Epithelial cell of esophagus (primary cell): ENCODE measurements around the gene TLE4.

ENCODE experiments used
- DNase-seq: peaks from one replicate; pipeline ENCODE4 v3.0.0; 2010; ENCODE audit warnings: low read depth
- H3K4me3 ChIP-seq: 2 replicates; pipeline ENCODE4 v1.5.1; 2011; ENCODE audit warnings: mild to moderate bottlenecking, low read length, control low read depth
- TF ChIP-seq, protein P1 (sequence below): IDR thresholded peaks from 2 replicates; pipeline ENCODE4 v1.5.1; 2011; ENCODE audit warnings: low read depth, mild to moderate bottlenecking, low read length, control low read depth, inconsistent platforms; ENCODE audit not compliant: insufficient read depth; ENCODE audit errors: missing control alignments

The TLE4 gene

DNA sequence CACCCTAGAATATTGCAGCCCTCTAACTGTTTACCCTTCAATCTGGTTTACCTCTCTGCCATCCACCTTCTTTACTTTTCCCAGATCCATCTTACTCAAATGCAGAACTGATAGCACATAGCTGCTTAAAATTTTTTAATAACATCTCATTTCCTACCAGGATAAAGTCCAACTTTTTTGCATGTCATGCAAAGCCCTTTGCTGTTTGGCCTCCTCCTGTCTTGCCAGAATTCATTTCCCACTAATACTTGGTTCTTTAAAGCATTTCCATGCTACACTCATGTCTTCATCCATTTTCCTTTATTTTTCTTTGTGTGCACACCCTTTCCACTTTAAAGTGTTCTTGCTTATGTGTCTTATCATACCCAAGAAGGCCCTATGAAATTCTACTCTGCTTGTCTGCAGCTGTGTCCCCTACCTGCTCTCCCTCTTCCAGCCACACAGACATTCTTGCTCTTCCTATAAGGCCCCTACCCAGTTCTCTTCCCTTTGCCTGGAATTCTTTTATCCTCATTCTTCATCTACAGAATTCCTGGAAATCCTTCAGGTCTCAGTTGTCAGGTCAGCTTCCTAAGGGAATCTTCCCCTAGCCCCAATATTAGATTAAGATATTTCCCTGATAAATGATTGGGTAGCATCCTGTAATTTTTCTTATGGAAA, 50.3 kb downstream of the TLE4 start:
- DNase-seq, result no peak
- TF ChIP-seq, protein P1, sequence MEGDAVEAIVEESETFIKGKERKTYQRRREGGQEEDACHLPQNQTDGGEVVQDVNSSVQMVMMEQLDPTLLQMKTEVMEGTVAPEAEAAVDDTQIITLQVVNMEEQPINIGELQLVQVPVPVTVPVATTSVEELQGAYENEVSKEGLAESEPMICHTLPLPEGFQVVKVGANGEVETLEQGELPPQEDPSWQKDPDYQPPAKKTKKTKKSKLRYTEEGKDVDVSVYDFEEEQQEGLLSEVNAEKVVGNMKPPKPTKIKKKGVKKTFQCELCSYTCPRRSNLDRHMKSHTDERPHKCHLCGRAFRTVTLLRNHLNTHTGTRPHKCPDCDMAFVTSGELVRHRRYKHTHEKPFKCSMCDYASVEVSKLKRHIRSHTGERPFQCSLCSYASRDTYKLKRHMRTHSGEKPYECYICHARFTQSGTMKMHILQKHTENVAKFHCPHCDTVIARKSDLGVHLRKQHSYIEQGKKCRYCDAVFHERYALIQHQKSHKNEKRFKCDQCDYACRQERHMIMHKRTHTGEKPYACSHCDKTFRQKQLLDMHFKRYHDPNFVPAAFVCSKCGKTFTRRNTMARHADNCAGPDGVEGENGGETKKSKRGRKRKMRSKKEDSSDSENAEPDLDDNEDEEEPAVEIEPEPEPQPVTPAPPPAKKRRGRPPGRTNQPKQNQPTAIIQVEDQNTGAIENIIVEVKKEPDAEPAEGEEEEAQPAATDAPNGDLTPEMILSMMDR, result no peak

DNA sequence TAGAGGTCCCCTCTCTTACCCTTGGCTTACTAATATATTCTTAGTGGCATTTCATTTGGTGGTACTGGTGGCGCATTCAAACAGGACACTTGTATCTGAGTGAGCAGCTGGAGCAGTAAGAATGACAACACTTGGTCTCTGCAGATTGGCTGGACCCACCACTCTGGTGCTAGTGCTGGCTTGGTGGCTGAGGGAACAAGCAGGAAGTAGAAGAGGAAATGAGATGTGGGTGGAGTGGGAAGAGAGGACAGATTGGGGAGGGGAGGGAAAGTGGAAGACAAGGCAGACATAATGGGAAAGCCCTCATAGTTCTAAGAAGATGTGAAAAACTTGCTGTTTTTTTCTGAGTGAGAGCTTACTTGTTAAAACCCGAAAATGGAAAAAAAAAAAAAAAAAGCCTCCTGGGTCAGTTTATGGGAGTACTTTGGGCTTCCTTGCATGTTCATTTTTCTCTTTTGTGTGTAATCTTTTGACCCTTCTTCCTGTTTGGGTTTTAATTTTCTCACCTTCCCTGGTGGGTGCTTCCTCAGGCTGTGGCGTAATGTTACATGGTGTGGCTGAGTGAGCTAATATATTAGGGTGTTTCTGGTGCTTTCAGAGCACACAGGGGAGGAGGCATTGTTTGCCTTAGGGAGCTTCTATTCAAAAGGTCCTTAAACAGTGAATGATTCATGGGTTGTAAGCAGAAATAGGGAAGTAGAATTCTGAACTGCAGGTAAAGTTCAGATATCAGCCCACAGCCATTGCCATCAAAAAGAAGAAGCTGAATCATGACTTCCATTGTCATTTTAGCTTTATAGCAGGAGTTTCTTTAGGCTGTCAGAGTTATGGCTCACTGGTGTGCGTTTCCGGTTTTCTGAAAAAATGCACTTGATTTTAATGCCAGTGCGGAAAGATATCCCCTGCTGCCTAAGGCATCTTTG, 52.3 kb downstream of the TLE4 start:
- H3K4me3 ChIP-seq, result no peak overlapping the region
- DNase-seq, result peak; percentile 92
- TF ChIP-seq, protein P1, result no peak

More for the DNA sequence above, 50.3 kb downstream of the TLE4 start:
- no peak overlapping the region for H3K4me3 ChIP-seq

DNA sequence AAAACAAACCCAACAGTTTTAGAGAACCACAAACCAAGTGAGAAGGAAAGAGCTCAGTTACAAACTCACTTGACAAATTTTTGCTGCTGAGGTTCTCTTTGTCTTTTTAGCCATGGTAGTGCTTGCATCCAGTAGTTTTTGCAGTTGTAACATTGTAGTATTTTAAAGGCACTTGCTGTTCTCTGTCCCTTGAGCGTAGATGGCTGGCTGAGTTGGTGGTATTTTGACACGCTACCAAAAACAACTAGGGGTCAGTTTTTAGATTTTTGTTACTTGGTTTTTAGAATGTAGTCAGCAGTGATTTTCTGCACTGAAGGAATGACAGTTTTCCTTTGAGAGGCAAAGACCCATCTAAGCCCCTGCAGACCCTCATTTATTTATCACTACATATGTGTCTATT, 58.0 kb downstream of the TLE4 start:
- no peak overlapping the region for H3K4me3 ChIP-seq
- DNase-seq, result no peak
- TF ChIP-seq, protein P1, result no peak

DNA sequence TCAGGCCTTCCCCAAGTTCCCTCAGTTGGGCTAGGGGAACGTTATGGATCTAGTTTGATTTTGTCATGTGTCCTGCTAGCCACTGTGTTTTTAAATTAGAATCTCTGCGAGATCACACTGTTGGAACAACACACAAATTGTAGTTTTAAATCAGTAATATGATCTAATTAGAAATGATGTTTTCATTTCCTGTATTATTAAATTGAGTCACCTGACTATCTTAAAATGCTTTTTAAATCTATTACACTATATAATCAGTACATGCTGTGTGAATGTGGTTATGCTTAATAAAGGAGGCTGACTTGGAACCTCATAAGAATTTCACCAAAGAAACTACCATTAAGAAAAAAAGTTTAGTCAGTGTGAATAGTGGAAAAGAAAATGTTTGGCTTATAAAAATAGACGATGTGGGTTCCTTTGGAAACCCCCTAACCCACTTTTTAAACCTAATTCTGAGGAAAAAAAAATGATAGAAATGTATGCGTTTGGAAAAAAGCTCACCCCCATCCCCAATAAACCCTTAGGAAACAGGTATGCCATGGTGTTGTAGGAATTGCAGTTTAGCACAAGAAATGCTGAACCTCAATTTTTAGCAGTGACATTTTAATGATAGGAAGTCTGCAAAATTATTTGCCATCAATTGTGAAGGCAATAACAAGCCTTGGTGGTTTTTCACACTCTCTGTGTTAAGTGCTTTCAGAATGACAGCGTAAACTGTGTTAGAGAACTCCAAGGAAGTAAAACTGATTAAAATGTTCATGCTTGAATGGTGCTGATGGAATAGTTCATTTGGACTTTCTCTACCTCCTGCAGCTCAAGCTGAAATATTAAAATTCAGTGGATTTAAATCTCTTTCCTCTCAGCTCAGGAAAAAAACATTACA, 59.0 kb downstream of the TLE4 start:
- no peak overlapping the region for H3K4me3 ChIP-seq
- DNase-seq, result no peak
- TF ChIP-seq, protein P1, result no peak

DNA sequence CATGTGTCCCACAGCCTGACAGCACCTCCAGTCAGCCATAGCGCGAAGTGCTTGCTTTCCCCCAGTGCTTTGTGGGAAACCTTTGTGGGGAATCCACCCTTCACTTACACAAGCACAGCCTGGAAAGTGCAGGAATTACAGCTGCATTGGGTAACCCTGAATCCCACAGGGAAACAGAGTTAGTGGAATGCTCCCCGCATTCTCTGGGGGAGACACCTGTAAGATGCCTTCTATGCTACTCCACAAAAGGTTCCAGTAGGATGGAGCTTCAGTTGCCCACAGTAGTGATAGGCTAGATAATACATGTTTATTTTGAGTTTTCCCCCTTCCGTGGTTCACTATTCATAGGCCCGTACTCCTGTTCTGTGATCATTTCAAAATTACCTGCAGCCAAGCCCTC, 60.3 kb downstream of the TLE4 start:
- TF ChIP-seq, protein P1, result no peak
- no peak overlapping the region for H3K4me3 ChIP-seq
- DNase-seq, result no peak

DNA sequence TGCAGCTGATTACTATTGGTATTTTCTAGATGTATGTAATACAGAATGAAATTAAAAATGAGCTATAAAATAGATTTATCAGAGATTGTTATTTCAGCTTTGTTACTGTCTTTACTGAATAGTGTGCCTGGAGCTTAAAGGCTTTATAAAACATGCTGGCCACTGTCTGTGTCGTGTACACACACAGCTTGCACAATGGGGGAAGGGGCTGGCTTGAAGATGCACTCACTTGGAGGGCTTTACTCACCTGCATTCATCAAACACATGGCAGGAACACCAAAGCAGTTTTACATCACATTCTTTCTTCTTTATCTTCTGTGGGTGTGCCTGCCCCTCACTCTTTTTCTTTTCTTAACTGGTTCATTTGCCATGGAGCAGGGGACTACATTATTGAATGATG, 60.9 kb downstream of the TLE4 start:
- TF ChIP-seq, protein P1, result no peak
- no peak for DNase-seq

More for the DNA sequence above, 60.9 kb downstream of the TLE4 start:
- H3K4me3 ChIP-seq, result no peak overlapping the region
